ENCODE results near the gene LAMA2.

DNA sequence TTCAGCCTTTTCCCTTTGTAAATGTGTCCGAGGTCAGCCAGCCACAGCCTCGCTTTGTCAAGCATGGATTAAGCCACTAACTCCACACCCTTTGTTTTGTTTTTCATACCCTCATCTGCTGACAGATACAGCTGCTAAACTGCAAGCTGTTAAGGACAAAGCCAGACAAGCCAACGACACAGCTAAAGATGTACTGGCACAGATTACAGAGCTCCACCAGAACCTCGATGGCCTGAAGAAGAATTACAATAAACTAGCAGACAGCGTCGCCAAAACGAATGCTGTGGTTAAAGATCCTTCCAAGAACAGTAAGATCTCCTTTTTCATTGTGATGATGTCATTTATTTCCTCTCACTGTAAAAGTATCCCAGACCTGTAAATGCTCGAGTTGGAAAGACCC is 557.8 kb downstream of the LAMA2 start:
- TF ChIP-seq, protein P1, sequence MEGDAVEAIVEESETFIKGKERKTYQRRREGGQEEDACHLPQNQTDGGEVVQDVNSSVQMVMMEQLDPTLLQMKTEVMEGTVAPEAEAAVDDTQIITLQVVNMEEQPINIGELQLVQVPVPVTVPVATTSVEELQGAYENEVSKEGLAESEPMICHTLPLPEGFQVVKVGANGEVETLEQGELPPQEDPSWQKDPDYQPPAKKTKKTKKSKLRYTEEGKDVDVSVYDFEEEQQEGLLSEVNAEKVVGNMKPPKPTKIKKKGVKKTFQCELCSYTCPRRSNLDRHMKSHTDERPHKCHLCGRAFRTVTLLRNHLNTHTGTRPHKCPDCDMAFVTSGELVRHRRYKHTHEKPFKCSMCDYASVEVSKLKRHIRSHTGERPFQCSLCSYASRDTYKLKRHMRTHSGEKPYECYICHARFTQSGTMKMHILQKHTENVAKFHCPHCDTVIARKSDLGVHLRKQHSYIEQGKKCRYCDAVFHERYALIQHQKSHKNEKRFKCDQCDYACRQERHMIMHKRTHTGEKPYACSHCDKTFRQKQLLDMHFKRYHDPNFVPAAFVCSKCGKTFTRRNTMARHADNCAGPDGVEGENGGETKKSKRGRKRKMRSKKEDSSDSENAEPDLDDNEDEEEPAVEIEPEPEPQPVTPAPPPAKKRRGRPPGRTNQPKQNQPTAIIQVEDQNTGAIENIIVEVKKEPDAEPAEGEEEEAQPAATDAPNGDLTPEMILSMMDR (IDR thresholded peaks at IDR 0.05): no peak
- no peak for TF ChIP-seq POLR2A (IDR thresholded peaks at IDR 0.05)

Data from uterus (tissue), 2 donors.